ENCODE measurements around the gene BCL2A1. TPM values are rescaled to one million over a fixed set of nuclear protein-coding genes. Genes with fewer than 3 reads are reported as not detected.
"Not testable (repeated sequence)": the region's sequence is repeated elsewhere in the genome, so short reads cannot be mapped to it uniquely, and the experiment has no call there.

BCL2A1 gene
- total and polyA plus RNA-seq, 10 of the 15 experiments (the other 5 are each of a cell fraction or from before 2014, with no cell fraction given): 181 to 570 (median 321) TPM

DNA sequence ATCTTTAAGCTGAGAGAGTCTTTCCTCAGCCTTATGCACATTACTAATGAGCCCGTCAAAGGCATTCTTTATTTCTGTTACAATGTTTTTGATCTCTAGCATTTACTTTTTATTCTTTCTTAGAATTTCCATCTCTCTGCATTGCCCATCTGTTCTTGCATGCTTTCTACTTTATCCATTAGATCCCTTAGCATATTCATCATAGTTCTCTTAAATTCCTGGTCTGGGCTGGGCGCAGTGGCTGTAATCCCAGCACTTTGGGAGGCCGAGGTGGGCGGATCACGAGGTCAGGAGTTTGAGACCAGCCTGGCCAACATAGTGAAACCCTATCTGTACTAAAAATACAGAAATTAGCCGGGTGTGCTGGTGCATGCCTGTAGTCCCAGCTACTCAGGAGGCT, 49.2 kb upstream of the BCL2A1 start:
- H3K27me3 ChIP-seq (replicated peaks in 1 of 2; ENCODE audit: control insufficient read depth in 2 of 2, insufficient read depth in 2 of 2, low read length in 1 of 2); FAIRE-seq; DNase-seq (ENCODE audit: low read depth, low spot score); ATAC-seq; H2AFZ ChIP-seq (ENCODE audit: control insufficient read depth, low read depth, low read length); H3K36me3 ChIP-seq (ENCODE audit: control insufficient read depth in 2 of 2, insufficient read depth in 2 of 2, low read length in 1 of 2); BruUV-seq (replicated peaks); intact Hi-C loops (cut with micrococcal nuclease; ENCODE audit: unreplicated experiment); H4K20me1 ChIP-seq (ENCODE audit: control insufficient read depth, insufficient read depth): not testable (repeated sequence)
- peaks cover 10% of the 10 kb centered on the region for H3K79me2 ChIP-seq (ENCODE audit: control insufficient read depth, insufficient read depth, low read length)
- ChIA-PET RAD21 (ENCODE audit: unreplicated experiment) (interaction anchor here (0.7 to 4.1 kb wide), 4 partner anchors 14 to 381 kb away, joined by 4 to 42 read pairs (median 22); no protein-coding TSS in a partner anchor), POLR2A (interaction anchor here (0.6 to 1.2 kb wide), 3 partner anchors 9 to 133 kb away, joined by 3 read pairs; no protein-coding TSS in a partner anchor), CTCF (interaction anchor here (1.1 kb wide), 1 partner anchor 9 kb away, joined by 4 read pairs; no protein-coding TSS in a partner anchor), SMC1A (ENCODE audit: uncharacterized antibody, unreplicated experiment) (interaction anchor here (1.2 to 7.5 kb wide), 4 partner anchors 12 to 52 kb away, joined by 5 to 98 read pairs (median 20); no protein-coding TSS in a partner anchor)
- peak overlapping the region; percentile 87 for H3K4me2 ChIP-seq (ENCODE audit: control insufficient read depth, insufficient read depth)
- in situ Hi-C loops (cut with MboI): loop anchor here (5.0 to 25.0 kb wide), 2 partner anchors 37 to 1267 kb away; partner anchors contain the start of gene ZFAND6
- peak overlapping the region; percentile 37; the same call in 1 of the 2 replicates for H3K4me3 ChIP-seq
- peak overlapping the region; percentile 75 for H3K9ac ChIP-seq (ENCODE audit: control insufficient read depth, insufficient read depth, low read length)
- peaks cover 10% of the 10 kb centered on the region; the same call in 2 of the 3 replicates for H3K9me3 ChIP-seq (replicated peaks; ENCODE audit: control insufficient read depth, insufficient read depth, low read length)
- H3K4me1 ChIP-seq (ENCODE audit: control insufficient read depth, insufficient read depth, low read length): peaks cover 30% of the 10 kb centered on the region
- WGBS (ENCODE audit: insufficient coverage, insufficient replicate concordance, low lambda C conversion rate, missing lambda C conversion rate): 12% methylated on average over 6 of the region's 6 CpGs
- H3K27ac ChIP-seq (ENCODE audit: control insufficient read depth, insufficient read depth): peak overlapping the region; percentile 92
- 0 out of 2 replicates have a peak, but pooled peaks have one; percentile 5 for TF ChIP-seq MEF2A (IDR thresholded peaks at IDR 0.05; ENCODE audit: insufficient read depth, low read depth, low read length)
- 0 out of 2 replicates have a peak, but pooled peaks have one; percentile 17 for TF ChIP-seq CHD4 (IDR thresholded peaks at IDR 0.05)
- TF ChIP-seq SMAD5 (IDR thresholded peaks at IDR 0.05; ENCODE audit: low read depth): 0 out of 2 replicates have a peak, but pooled peaks have one; percentile 23

- Histone ChIP-seq H3K79me2 (ENCODE audit: control insufficient read depth, insufficient read depth, low read length) (peaks cover 10% of the 10 kb centered on the region), H3K27me3 (replicated peaks in 1 of 2; ENCODE audit: control insufficient read depth in 2 of 2, insufficient read depth in 2 of 2, low read length in 1 of 2) (no peaks in the 10 kb centered on the region), H3K36me3 (ENCODE audit: control insufficient read depth in 2 of 2, insufficient read depth in 2 of 2, low read length in 1 of 2) (no peaks in the 10 kb centered on the region), H3K4me1 (ENCODE audit: control insufficient read depth, insufficient read depth, low read length) (peaks cover 30% of the 10 kb centered on the region), H4K20me1 (ENCODE audit: control insufficient read depth, insufficient read depth) (no peaks in the 10 kb centered on the region), H3K4me2 (ENCODE audit: control insufficient read depth, insufficient read depth) (peak overlapping the region; percentile 87), H2AFZ (ENCODE audit: control insufficient read depth, low read depth, low read length) (no peak overlapping the region), H3K4me3 (peak overlapping the region; percentile 60), H3K27ac (ENCODE audit: control insufficient read depth, insufficient read depth) (peak overlapping the region; percentile 92), H3K9me3 (replicated peaks; ENCODE audit: control insufficient read depth, insufficient read depth, low read length) (peaks cover 16% of the 10 kb centered on the region; the same call in 2 of the 3 replicates), H3K9ac (ENCODE audit: control insufficient read depth, insufficient read depth, low read length) (peak overlapping the region; percentile 75)
- DNase-seq (ENCODE audit: low read depth, low spot score): no peak
- in situ Hi-C loops (cut with MboI): loop anchor here (25.0 kb wide), 1 partner anchor 1268 kb away; no protein-coding TSS in a partner anchor
- WGBS (ENCODE audit: insufficient coverage, insufficient replicate concordance, low lambda C conversion rate, missing lambda C conversion rate): 2% methylated on average over 8 of the region's 8 CpGs
- peak; percentile 4 for ATAC-seq
- ChIA-PET CTCF (interaction anchor here (0.7 to 1.5 kb wide), 3 partner anchors 8 to 38 kb away, joined by 3 to 4 read pairs (median 3); no protein-coding TSS in a partner anchor), RAD21 (ENCODE audit: unreplicated experiment) (interaction anchor here (2.8 to 4.1 kb wide), 3 partner anchors 15 to 49 kb away, joined by 18 to 42 read pairs (median 41); partner anchors contain the start of gene BCL2A1), SMC1A (ENCODE audit: uncharacterized antibody, unreplicated experiment) (interaction anchor here (0.9 to 7.5 kb wide), 9 partner anchors 11 to 166 kb away, joined by 3 to 98 read pairs (median 6); no protein-coding TSS in a partner anchor), POLR2A (interaction anchor here (0.6 to 4.3 kb wide), 6 partner anchors 8 to 42 kb away, joined by 3 to 31 read pairs (median 4); partner anchors contain the start of gene ZFAND6)
- intact Hi-C loops (cut with micrococcal nuclease; ENCODE audit: unreplicated experiment): loop anchor here (2.0 kb wide), 2 partner anchors 14 to 48 kb away; partner anchors contain the start of gene BCL2A1
- no peak for FAIRE-seq
- no TSS peak for BruUV-seq (replicated peaks)
- 0 out of 2 replicates have a peak, but pooled peaks have one; percentile 24 for TF ChIP-seq MLLT1 (IDR thresholded peaks at IDR 0.05)
- TF ChIP-seq, protein P1, sequence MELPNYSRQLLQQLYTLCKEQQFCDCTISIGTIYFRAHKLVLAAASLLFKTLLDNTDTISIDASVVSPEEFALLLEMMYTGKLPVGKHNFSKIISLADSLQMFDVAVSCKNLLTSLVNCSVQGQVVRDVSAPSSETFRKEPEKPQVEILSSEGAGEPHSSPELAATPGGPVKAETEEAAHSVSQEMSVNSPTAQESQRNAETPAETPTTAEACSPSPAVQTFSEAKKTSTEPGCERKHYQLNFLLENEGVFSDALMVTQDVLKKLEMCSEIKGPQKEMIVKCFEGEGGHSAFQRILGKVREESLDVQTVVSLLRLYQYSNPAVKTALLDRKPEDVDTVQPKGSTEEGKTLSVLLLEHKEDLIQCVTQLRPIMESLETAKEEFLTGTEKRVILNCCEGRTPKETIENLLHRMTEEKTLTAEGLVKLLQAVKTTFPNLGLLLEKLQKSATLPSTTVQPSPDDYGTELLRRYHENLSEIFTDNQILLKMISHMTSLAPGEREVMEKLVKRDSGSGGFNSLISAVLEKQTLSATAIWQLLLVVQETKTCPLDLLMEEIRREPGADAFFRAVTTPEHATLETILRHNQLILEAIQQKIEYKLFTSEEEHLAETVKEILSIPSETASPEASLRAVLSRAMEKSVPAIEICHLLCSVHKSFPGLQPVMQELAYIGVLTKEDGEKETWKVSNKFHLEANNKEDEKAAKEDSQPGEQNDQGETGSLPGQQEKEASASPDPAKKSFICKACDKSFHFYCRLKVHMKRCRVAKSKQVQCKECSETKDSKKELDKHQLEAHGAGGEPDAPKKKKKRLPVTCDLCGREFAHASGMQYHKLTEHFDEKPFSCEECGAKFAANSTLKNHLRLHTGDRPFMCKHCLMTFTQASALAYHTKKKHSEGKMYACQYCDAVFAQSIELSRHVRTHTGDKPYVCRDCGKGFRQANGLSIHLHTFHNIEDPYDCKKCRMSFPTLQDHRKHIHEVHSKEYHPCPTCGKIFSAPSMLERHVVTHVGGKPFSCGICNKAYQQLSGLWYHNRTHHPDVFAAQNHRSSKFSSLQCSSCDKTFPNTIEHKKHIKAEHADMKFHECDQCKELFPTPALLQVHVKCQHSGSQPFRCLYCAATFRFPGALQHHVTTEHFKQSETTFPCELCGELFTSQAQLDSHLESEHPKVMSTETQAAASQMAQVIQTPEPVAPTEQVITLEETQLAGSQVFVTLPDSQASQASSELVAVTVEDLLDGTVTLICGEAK (IDR thresholded peaks at IDR 0.05; ENCODE audit: borderline replicate concordance): peak; percentile 57; the same call in 1 of the 2 replicates
- TF ChIP-seq CREM (IDR thresholded peaks at IDR 0.05; ENCODE audit: low read depth): peak; percentile 41; the same call in 1 of the 2 replicates
- TF ChIP-seq POU2F2 (IDR thresholded peaks at IDR 0.05; ENCODE audit: borderline replicate concordance, low read depth, low read length): no peak
- TF ChIP-seq JUNB (IDR thresholded peaks at IDR 0.05): peak; percentile 98
- TF ChIP-seq GABPA (IDR thresholded peaks at IDR 0.05; ENCODE audit: low read depth): 0 out of 2 replicates have a peak, but pooled peaks have one; percentile 15
These were observed 48.3 kb upstream of the BCL2A1 start for GRCh38 chr15:80019168-80019745.

All from GM12878 (cell line).